Parathyroid adenoma (tissue), 2 donors: ENCODE data around the gene USP24.

Source experiments
- H2AFZ ChIP-seq: fragments of 300-600 bp; sonication (generic); one replicate; pipeline ENCODE4 v1.7.0; 2017; ENCODE audit warnings: antibody characterized with exemption, mild to moderate bottlenecking
- H3K27ac ChIP-seq: fragments of 300-600 bp; sonication (generic); one replicate; pipeline ENCODE4 v1.7.0; 2017
- H3K27me3 ChIP-seq: fragments of 300-600 bp; sonication (generic); one replicate; pipeline ENCODE4 v1.7.0; 2017; ENCODE audit warnings: low read length; ENCODE audit not compliant: control insufficient read depth, insufficient read depth
- H3K36me3 ChIP-seq: fragments of 300-600 bp; sonication (generic); one replicate; pipeline ENCODE4 v1.7.0; 2017; ENCODE audit warnings: low read length; ENCODE audit not compliant: control insufficient read depth, insufficient read depth
- H3K4me1 ChIP-seq: fragments of 300-600 bp; sonication (generic); one replicate; pipeline ENCODE4 v1.7.0; 2017; ENCODE audit warnings: control low read depth
- H3K4me2 ChIP-seq: fragments of 300-600 bp; sonication (generic); one replicate; pipeline ENCODE4 v1.7.0; 2017; ENCODE audit warnings: low read length
- H3K4me3 ChIP-seq: fragments of 300-600 bp; sonication (generic); one replicate; pipeline ENCODE4 v1.7.0; 2017; ENCODE audit warnings: low read depth, low read length
- H3K79me2 ChIP-seq: fragments of 300-600 bp; sonication (generic); one replicate; pipeline ENCODE4 v1.7.0; 2017; ENCODE audit warnings: control low read depth
- H3K9ac ChIP-seq: fragments of 300-600 bp; sonication (generic); one replicate; pipeline ENCODE4 v1.7.0; 2017; ENCODE audit warnings: mild to moderate bottlenecking
- H3K9me3 ChIP-seq: fragments of 300-600 bp; sonication (generic); one replicate; pipeline ENCODE4 v1.7.0; 2017; ENCODE audit warnings: low read length; ENCODE audit not compliant: control insufficient read depth
- CTCF ChIP-seq: fragments of 300-600 bp; sonication (generic); IDR thresholded peaks from one replicate; pipeline ENCODE4 v1.7.0; 2017; ENCODE audit warnings: antibody characterized with exemption, mild to moderate bottlenecking
- donor health status: primary hyperparathyroidism.

The USP24 gene

DNA sequence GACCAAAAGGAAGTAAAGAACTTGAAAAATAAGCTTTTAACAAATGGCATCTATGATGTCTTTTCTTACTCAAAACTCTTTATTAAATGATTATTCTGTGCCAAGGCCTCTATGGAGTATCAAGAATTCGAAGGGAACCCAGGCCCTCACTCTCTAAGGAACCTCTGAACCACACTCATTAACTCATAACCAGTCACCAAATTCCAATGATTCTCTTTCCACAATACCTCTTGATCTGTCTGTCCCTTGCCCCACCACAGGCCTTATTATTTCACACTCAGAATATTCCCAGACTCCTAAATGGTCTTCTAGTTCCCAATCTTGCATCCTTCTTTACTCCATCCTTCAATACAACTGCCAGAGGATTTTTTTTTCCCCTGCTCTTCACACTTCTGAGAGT, 138.8 kb downstream of the USP24 start:
- H3K27me3 ChIP-seq = no peaks in the 10 kb centered on the region
- no peak overlapping the region for H3K4me3 ChIP-seq
- TF ChIP-seq CTCF = no peak
- H3K4me1 ChIP-seq = no peaks in the 10 kb centered on the region
- H2AFZ ChIP-seq = no peak overlapping the region
- no peak overlapping the region for H3K4me2 ChIP-seq
- H3K36me3 ChIP-seq = no peaks in the 10 kb centered on the region
- no peaks in the 10 kb centered on the region for H3K79me2 ChIP-seq
- no peak overlapping the region for H3K27ac ChIP-seq
- no peaks in the 10 kb centered on the region for H3K9me3 ChIP-seq
- H3K9ac ChIP-seq = no peak overlapping the region

DNA sequence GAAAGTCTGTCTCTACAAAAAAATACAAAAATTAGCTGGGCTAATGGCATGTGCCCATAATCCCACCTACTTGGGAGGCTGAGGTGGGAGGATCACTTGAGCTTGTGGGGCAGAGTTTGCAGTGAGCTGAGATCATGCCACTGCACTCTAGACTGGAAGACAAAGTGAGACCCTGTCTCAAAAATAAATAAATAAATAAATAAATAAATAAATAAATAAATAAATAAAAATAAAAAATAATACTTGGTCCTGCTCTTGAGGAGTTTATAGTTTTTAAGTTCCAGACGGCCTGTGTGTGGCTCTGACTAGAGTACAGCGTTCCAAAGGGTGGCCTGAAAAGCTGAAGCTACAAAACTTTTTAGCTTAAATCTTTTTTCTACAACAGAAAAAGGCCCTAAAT, 140.7 kb downstream of the USP24 start:
- Histone ChIP-seq H3K79me2 (no peaks in the 10 kb centered on the region), H3K4me1 (no peaks in the 10 kb centered on the region), H2AFZ (no peak overlapping the region), H3K4me3 (no peak overlapping the region), H3K36me3 (no peaks in the 10 kb centered on the region), H3K9me3 (no peaks in the 10 kb centered on the region), H3K4me2 (no peak overlapping the region), H3K27ac (no peak overlapping the region), H3K9ac (no peak overlapping the region), H3K27me3 (no peaks in the 10 kb centered on the region)
- no peak for TF ChIP-seq CTCF

GRCh38 chr1:55073187-55073916, 141.8 kb downstream of the USP24 start:
- no peak overlapping the region for H3K4me2 ChIP-seq
- no peak overlapping the region for H3K9ac ChIP-seq
- H2AFZ ChIP-seq = no peak overlapping the region
- H3K36me3 ChIP-seq = no peaks in the 10 kb centered on the region
- H3K79me2 ChIP-seq = no peaks in the 10 kb centered on the region
- H3K27me3 ChIP-seq = no peaks in the 10 kb centered on the region
- no peak overlapping the region for H3K27ac ChIP-seq
- H3K4me1 ChIP-seq = no peaks in the 10 kb centered on the region
- H3K4me3 ChIP-seq = no peak overlapping the region
- no peaks in the 10 kb centered on the region for H3K9me3 ChIP-seq
- TF ChIP-seq CTCF = no peak

- Histone ChIP-seq H2AFZ (no peak overlapping the region), H3K36me3 (no peaks in the 10 kb centered on the region), H3K27me3 (no peaks in the 10 kb centered on the region), H3K27ac (no peak overlapping the region), H3K4me3 (no peak overlapping the region), H3K4me1 (peaks cover 5% of the 10 kb centered on the region), H3K9me3 (no peaks in the 10 kb centered on the region), H3K9ac (no peak overlapping the region), H3K79me2 (no peaks in the 10 kb centered on the region), H3K4me2 (no peak overlapping the region)
- TF ChIP-seq CTCF = no peak
These were observed 143.7 kb downstream of the USP24 start for GRCh38 chr1:55071477-55071876.
